GM12878 (cell line): ENCODE results near the gene BRCA1. TPM values are rescaled to one million over a fixed set of nuclear protein-coding genes. Genes with fewer than 3 reads are reported as not detected.

Experiments
- ATF7 ChIP-seq: fragments of 450-650 bp; IDR thresholded peaks from 2 replicates; pipeline ENCODE4 v1.6.1; 2016; ENCODE audit warnings: low read depth, mild to moderate bottlenecking
- BCL11A ChIP-seq: IDR thresholded peaks from 2 replicates; pipeline ENCODE4 v1.6.1; 2011; ENCODE audit warnings: low read depth, low read length
- BHLHE40 ChIP-seq, 2 experiments: fragments of 450-650 bp in 1 of 2; IDR thresholded peaks; 2 replicates each; pipeline ENCODE4 v1.6.1; 2011 to 2017; ENCODE audit warnings: low read depth in 2 of 2, borderline replicate concordance in 1 of 2, improper control_type of control experiment in 1 of 2, low read length in 1 of 2, mild to moderate bottlenecking in 1 of 2
- CEBPZ ChIP-seq: fragments of 150-350 bp; IDR thresholded peaks from 2 replicates; pipeline ENCODE4 v1.6.1; 2016; ENCODE audit warnings: low read depth, low read length
- ELK1 ChIP-seq: IDR thresholded peaks from 2 replicates; pipeline ENCODE4 v1.6.1; 2012; ENCODE audit warnings: low read depth, low read length, improper control_type of control experiment
- ESRRA ChIP-seq: IDR thresholded peaks from 2 replicates; pipeline ENCODE4 v1.6.1; 2012; ENCODE audit warnings: mild to moderate bottlenecking, low read length, improper control_type of control experiment
- FOXK2 ChIP-seq: fragments of 450-650 bp; IDR thresholded peaks from 2 replicates; pipeline ENCODE4 v1.6.1; 2017; ENCODE audit warnings: mild to moderate bottlenecking, moderate library complexity
- IKZF1 ChIP-seq: fragments of 450-650 bp; conservative IDR thresholded peaks from 2 replicates; pipeline ENCODE4 v1.6.1; 2017; ENCODE audit warnings: antibody characterized with exemption, mild to moderate bottlenecking
- IRF3 ChIP-seq: fragments of 450-650 bp; IDR thresholded peaks from 2 replicates; pipeline ENCODE4 v1.6.1; 2014; ENCODE audit warnings: mild to moderate bottlenecking
- NFIC ChIP-seq: IDR thresholded peaks from 2 replicates; pipeline ENCODE4 v1.6.1; 2012; ENCODE audit warnings: low read depth, mild to moderate bottlenecking, inconsistent platforms, low read length, moderate library complexity
- NKRF ChIP-seq: fragments of 450-650 bp; conservative IDR thresholded peaks from 2 replicates; pipeline ENCODE4 v1.6.1; 2017; ENCODE audit warnings: mild to moderate bottlenecking, moderate library complexity
- NR2F1 ChIP-seq: fragments of 450-650 bp; conservative IDR thresholded peaks from 2 replicates; pipeline ENCODE4 v1.6.1; 2017; ENCODE audit warnings: mild to moderate bottlenecking
- PAX5 ChIP-seq: IDR thresholded peaks from 2 replicates; pipeline ENCODE4 v1.6.1; 2011; ENCODE audit warnings: low read depth, low read length, borderline replicate concordance
- RFX5 ChIP-seq: IDR thresholded peaks from 2 replicates; pipeline ENCODE4 v1.6.1; 2011; ENCODE audit warnings: low read depth, low read length, improper control_type of control experiment
- SMAD1 ChIP-seq: fragments of 450-650 bp; IDR thresholded peaks from 2 replicates; pipeline ENCODE4 v1.6.1; 2018; ENCODE audit warnings: mild to moderate bottlenecking, low read depth; ENCODE audit not compliant: partially characterized antibody
- SUPT20H ChIP-seq: IDR thresholded peaks from 2 replicates; pipeline ENCODE4 v1.6.1; 2011; ENCODE audit warnings: low read depth, mild to moderate bottlenecking, low read length, moderate library complexity, borderline replicate concordance; ENCODE audit not compliant: control insufficient read depth
- ZBTB4 ChIP-seq: fragments of 450-650 bp; formaldehyde crosslinking; IDR thresholded peaks from 2 replicates; pipeline ENCODE4 v1.4.0; 2022; ENCODE audit warnings: mild to moderate bottlenecking, moderate library complexity
- ZNF24 ChIP-seq: fragments of 450-650 bp; IDR thresholded peaks from 2 replicates; pipeline ENCODE4 v1.6.1; 2017; ENCODE audit warnings: antibody characterized with exemption, mild to moderate bottlenecking
- ZNF622 ChIP-seq: fragments of 450-650 bp; IDR thresholded peaks from 2 replicates; pipeline ENCODE4 v1.6.1; 2017; ENCODE audit warnings: mild to moderate bottlenecking, inconsistent platforms
- polyA plus RNA-seq, 11 experiments: library from polyadenylated mRNA; depleted of rRNA in 4 of 11; unstranded in 6 of 11; stranded (reverse) in 5 of 11; fragments of >200 nt; fragmentation: Nextera tagmentation in 4 of 11; fragmentation: Illumina TruSeq in 1 of 11; extraction: Ambion mirVana in 4 of 11; extraction: Trizol in 1 of 11; gene quantifications; 1 replicate in 1 of 11; 2 replicates in 10 of 11; pipeline versions ENCODE4 v1.2.1 to v1.2.3, GENCODE V29; 2011 to 2016; ENCODE audit warnings: inconsistent platforms in 2 of 11, missing spikeins in 2 of 11, low read depth in 1 of 11
- total RNA-seq, 4 experiments: library from RNA; depleted of rRNA in 3 of 4; stranded (reverse); fragments of >200 nt in 3 of 4; fragmentation: Illumina TruSeq in 1 of 4; extraction: Trizol in 1 of 4; gene quantifications; 2 replicates each; pipeline versions ENCODE4 v1.2.1 to v1.2.3, GENCODE V29; 2013 to 2021

The BRCA1 gene
- total and polyA plus RNA-seq, 10 of the 15 experiments (the other 5 are each of a cell fraction or from before 2014, with no cell fraction given), result 16.8 to 71.2 (median 44.2) TPM

GRCh38 chr17:43125133-43125966 lies at the start of gene BRCA1 (continued):
- no peak for TF ChIP-seq ZBTB4 (CRISPR knock-in tag)
- no peak for TF ChIP-seq ZNF622
- no peak for TF ChIP-seq BCL11A
- no peak for TF ChIP-seq FOXK2
- TF ChIP-seq ZNF24, result no peak
- no peak; a peak in 1 of 4 replicates for TF ChIP-seq BHLHE40 (IDR thresholded peaks at IDR 0.05; ENCODE audit: borderline replicate concordance in 1 of 2, low read depth in 2 of 2, low read length in 1 of 2)
- no peak; the same call in 1 of the 2 replicates for TF ChIP-seq RFX5
- peak; percentile 55 for TF ChIP-seq NR2F1
- TF ChIP-seq CEBPZ, result no peak
- TF ChIP-seq NKRF, result peak; percentile 99
- no peak for TF ChIP-seq SUPT20H
- TF ChIP-seq ELK1, result no peak
- TF ChIP-seq IRF3, result 0 out of 2 replicates have a peak, but pooled peaks have one; percentile 44
- peak; percentile 82 for TF ChIP-seq ATF7
- TF ChIP-seq IKZF1, result no peak
- no peak for TF ChIP-seq PAX5
- TF ChIP-seq NFIC, result peak; percentile 28; the same call in 1 of the 2 replicates
- no peak for TF ChIP-seq SMAD1
- TF ChIP-seq ESRRA, result no peak
